ENCODE results near the gene PPP1R16B.

PPP1R16B gene

DNA sequence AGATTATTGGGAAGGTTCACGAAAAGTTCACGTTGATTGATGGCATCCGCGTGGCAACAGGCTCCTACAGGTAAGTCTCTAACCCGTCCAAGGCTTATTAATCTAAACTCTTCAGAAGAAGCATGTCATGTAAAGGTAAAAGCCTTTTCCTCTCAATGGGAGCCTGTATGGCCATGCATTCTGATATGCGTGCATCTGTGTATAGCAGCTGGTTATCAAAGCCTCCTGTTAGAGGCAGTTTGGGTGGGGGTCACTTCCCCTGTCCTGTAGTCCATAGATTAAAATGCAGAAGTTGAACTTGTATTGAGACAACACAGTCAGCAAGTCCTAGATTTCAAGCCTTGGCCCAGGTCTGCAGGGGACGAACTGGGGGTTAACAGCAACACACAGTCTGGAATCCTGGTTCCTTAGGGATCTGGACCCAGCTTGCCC is 142.4 kb downstream of the PPP1R16B start:
- TF ChIP-seq, protein P1, sequence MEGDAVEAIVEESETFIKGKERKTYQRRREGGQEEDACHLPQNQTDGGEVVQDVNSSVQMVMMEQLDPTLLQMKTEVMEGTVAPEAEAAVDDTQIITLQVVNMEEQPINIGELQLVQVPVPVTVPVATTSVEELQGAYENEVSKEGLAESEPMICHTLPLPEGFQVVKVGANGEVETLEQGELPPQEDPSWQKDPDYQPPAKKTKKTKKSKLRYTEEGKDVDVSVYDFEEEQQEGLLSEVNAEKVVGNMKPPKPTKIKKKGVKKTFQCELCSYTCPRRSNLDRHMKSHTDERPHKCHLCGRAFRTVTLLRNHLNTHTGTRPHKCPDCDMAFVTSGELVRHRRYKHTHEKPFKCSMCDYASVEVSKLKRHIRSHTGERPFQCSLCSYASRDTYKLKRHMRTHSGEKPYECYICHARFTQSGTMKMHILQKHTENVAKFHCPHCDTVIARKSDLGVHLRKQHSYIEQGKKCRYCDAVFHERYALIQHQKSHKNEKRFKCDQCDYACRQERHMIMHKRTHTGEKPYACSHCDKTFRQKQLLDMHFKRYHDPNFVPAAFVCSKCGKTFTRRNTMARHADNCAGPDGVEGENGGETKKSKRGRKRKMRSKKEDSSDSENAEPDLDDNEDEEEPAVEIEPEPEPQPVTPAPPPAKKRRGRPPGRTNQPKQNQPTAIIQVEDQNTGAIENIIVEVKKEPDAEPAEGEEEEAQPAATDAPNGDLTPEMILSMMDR (IDR thresholded peaks at IDR 0.05; ENCODE audit: extremely low read depth, insufficient read depth, missing control alignments), result no peak
- in situ Hi-C loops (cut with MboI; ENCODE audit: low pct_unique_long_range_greater_than_20kb, low sequenced_read_pairs, unreplicated experiment), result no loop called here
- no peak for DNase-seq (ENCODE audit: low spot score)

DNA sequence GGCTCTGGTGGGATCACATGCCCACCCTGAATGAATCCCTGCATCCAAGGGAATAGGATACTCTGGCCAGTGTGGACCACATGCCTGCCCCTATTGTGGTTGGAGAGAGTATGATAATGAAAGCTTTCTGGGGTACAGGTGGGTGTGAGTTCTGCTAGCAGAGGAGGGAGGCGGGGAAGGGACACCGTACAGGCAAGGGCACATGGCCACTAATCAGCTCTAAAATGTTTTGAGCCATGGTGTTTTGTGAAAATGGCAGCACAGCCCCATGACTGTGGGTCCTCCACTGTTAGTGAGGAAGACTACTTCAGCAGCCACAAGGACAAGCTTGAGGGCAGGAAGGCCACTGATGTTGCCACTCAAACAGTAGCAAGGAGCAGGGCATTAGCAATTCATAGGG is 144.8 kb downstream of the PPP1R16B start:
- TF ChIP-seq, protein P1 (IDR thresholded peaks at IDR 0.05; ENCODE audit: extremely low read depth, insufficient read depth, missing control alignments), result no peak
- in situ Hi-C loops (cut with MboI; ENCODE audit: low pct_unique_long_range_greater_than_20kb, low sequenced_read_pairs, unreplicated experiment), result no loop called here
- no peak for DNase-seq (ENCODE audit: low spot score)

DNA sequence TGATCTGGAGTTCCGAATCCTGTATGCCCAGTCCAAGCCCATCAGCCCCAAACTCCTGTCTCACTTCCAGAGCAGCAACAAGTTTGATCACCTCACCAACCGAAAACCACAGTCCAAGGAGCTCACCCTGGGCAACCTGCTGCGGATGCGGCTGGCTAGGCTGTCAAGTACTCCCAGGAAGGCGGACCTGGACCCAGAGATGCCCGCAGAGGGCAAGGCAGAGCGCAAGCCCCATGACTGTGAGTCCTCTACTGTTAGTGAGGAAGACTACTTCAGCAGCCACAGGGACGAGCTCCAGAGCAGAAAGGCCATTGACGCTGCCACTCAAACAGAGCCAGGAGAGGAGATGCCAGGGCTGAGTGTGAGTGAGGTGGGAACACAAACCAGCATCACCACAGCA is 146.1 kb downstream of the PPP1R16B start:
- no peak for DNase-seq (ENCODE audit: low spot score)
- TF ChIP-seq, protein P1 (IDR thresholded peaks at IDR 0.05; ENCODE audit: extremely low read depth, insufficient read depth, missing control alignments), result no peak
- in situ Hi-C loops (cut with MboI; ENCODE audit: low pct_unique_long_range_greater_than_20kb, low sequenced_read_pairs, unreplicated experiment), result no loop called here

DNA sequence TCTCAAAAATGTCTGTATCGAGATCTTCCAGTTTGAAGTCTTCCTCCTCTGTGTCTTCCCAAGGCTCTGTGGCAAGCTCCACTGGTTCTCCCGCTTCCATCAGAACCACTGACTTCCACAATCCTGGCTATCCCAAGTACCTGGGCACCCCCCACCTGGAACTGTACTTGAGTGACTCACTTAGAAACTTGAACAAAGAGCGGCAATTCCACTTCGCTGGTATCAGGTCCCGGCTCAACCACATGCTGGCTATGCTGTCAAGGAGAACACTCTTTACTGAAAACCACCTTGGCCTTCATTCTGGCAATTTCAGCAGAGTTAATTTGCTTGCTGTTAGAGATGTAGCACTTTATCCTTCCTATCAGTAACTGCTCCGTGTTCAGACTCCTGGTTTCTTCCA is 146.7 kb downstream of the PPP1R16B start:
- DNase-seq (ENCODE audit: low spot score), result no peak
- in situ Hi-C loops (cut with MboI; ENCODE audit: low pct_unique_long_range_greater_than_20kb, low sequenced_read_pairs, unreplicated experiment), result no loop called here
- TF ChIP-seq, protein P1 (IDR thresholded peaks at IDR 0.05; ENCODE audit: extremely low read depth, insufficient read depth, missing control alignments), result no peak

DNA sequence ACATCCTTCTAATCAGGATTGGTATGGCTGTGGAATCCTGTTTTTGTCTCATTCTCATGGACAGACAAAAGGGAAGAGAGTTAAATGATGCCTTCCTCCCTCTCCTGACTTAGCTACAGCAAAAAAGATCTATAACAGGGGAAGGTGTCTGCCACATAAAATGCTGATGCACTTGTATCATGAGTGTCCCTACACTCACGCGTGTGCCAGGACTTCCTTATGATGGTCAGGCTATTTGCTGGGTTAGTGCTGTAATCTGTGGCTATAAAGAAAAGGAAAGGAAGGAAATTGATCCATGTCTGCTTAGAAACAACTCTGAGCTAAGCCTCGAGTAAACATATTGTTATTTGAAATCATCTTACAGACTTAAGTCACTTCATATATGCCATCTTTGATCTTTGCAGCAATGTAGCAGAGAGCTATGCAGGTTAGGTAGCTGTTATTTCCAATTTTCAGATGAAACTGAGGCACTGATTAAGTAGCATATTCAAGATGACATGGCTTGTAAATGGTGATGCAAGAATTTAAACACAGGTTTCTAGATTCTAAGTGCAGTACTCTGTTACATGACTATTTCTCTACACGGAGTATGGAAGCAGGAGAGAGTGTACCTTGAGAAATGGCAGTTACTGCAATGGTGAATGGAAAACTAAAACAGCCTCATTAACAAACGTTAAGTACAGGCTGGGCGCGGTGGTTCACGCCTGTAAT is 148.3 kb downstream of the PPP1R16B start:
- DNase-seq (ENCODE audit: low spot score), result no peak
- in situ Hi-C loops (cut with MboI; ENCODE audit: low pct_unique_long_range_greater_than_20kb, low sequenced_read_pairs, unreplicated experiment), result no loop called here
- TF ChIP-seq, protein P1 (IDR thresholded peaks at IDR 0.05; ENCODE audit: extremely low read depth, insufficient read depth, missing control alignments), result no peak

DNA sequence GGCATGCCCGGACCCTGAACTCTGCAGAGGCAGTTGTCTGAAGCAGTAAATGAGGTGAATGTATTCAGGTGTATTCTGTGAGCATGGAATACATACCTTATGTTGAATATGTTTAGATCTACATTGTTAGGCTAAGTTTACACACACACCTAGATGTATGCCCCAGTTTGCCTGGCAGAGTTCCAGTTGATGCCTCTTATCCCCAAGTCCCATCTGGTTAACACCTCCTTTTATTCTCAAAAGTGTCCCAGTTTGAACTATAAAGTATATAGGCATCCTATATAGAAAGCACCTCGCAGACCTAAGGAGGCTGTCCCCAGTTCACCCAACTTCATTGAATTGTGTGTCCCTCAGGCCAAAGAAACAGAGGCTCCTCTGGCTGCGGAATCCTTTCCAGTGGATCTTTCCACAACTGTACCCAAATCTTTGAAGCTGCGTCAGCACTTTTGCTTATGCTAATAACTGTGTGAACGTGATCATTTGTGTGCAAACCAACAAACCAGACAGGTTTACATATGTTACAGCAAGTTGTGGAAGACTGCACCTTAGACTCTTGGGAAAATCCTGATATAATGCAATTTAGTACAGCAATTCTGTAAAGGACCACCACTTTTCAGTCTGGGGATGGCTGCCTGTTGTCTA is 151.9 kb downstream of the PPP1R16B start:
- in situ Hi-C loops (cut with MboI; ENCODE audit: low pct_unique_long_range_greater_than_20kb, low sequenced_read_pairs, unreplicated experiment), result no loop called here
- DNase-seq (ENCODE audit: low spot score), result no peak
- TF ChIP-seq, protein P1 (IDR thresholded peaks at IDR 0.05; ENCODE audit: extremely low read depth, insufficient read depth, missing control alignments), result no peak
